ENCODE measurements around the gene MACROD1. TPM values are rescaled to one million over a fixed set of nuclear protein-coding genes. Genes with fewer than 3 reads are reported as not detected.

MACROD1 gene
- total and polyA plus RNA-seq, 9 of the 15 experiments (the other 6 are each of a cell fraction or from before 2014, with no cell fraction given), result 1.1 to 60.0 (median 26.4) TPM

GRCh38 chr11:64201543-64201942, 35.6 kb upstream of the MACROD1 start:
- Histone ChIP-seq H3K4me1 (replicated peaks in 1 of 2; ENCODE audit: control insufficient read depth in 2 of 2, insufficient read depth in 2 of 2, low read length in 2 of 2) (peaks cover 24 to 31% of the 10 kb centered on the region in 2 experiments; a peak in 4 of 5 replicates), H3K9me3 (replicated peaks; ENCODE audit: control insufficient read depth, insufficient read depth, low read depth, low read length) (no peaks in the 10 kb centered on the region), H4K20me1 (replicated peaks; ENCODE audit: control insufficient read depth, insufficient read depth, low read length) (no peaks in the 10 kb centered on the region; the same call in 1 of the 2 replicates), H3K9me1 (ENCODE audit: control insufficient read depth, insufficient read depth, low read length) (no peaks in the 10 kb centered on the region), H3K36me3 (ENCODE audit: control insufficient read depth, insufficient read depth, low read length) (peaks cover 92% of the 10 kb centered on the region), H2AFZ (ENCODE audit: low read depth, low read length) (no peak overlapping the region), H3K4me3 (no peak overlapping the region), H3K9ac (ENCODE audit: insufficient read depth in 1 of 2, low read depth in 2 of 2, low read length in 2 of 2) (no peak overlapping the region), H3K79me2 (ENCODE audit: control insufficient read depth, insufficient read depth, low read length) (peaks cover 12% of the 10 kb centered on the region), H3K4me2 (ENCODE audit: insufficient read depth, low read length) (no peak overlapping the region), H3K27me3 (ENCODE audit: control insufficient read depth in 2 of 2, insufficient read depth in 2 of 2, low read length in 2 of 2) (no peaks in the 10 kb centered on the region), H3K27ac (ENCODE audit: extremely low read depth, low read depth, low read length) (no peak overlapping the region)
- ATAC-seq (no peak), DNase-seq (ENCODE audit: extremely low read depth in 1 of 4, low spot score in 3 of 4) (no peak), FAIRE-seq (no peak)
- POLR2A ChIA-PET, result interaction anchor here (0.6 to 8.2 kb wide), 5 partner anchors 13 to 101 kb away, joined by 3 to 68 read pairs (median 3); partner anchors contain the start of genes CATSPERZ, ESRRA and STIP1
- in situ Hi-C loops (cut with MboI), result no loop called here
- intact Hi-C loops (cut with micrococcal nuclease), result no loop called here
- TF ChIP-seq CEBPB (tag; IDR thresholded peaks at IDR 0.05) (peak; percentile 50), RCOR1 (IDR thresholded peaks at IDR 0.05; ENCODE audit: borderline replicate concordance in 1 of 2, low read depth in 2 of 2, low read length in 2 of 2) (no peak)
- TF ChIP-seq, protein P1, sequence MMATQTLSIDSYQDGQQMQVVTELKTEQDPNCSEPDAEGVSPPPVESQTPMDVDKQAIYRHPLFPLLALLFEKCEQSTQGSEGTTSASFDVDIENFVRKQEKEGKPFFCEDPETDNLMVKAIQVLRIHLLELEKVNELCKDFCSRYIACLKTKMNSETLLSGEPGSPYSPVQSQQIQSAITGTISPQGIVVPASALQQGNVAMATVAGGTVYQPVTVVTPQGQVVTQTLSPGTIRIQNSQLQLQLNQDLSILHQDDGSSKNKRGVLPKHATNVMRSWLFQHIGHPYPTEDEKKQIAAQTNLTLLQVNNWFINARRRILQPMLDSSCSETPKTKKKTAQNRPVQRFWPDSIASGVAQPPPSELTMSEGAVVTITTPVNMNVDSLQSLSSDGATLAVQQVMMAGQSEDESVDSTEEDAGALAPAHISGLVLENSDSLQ (IDR thresholded peaks at IDR 0.05), result peak; percentile 14; the same call in 1 of the 2 replicates
- TF ChIP-seq, protein P2, sequence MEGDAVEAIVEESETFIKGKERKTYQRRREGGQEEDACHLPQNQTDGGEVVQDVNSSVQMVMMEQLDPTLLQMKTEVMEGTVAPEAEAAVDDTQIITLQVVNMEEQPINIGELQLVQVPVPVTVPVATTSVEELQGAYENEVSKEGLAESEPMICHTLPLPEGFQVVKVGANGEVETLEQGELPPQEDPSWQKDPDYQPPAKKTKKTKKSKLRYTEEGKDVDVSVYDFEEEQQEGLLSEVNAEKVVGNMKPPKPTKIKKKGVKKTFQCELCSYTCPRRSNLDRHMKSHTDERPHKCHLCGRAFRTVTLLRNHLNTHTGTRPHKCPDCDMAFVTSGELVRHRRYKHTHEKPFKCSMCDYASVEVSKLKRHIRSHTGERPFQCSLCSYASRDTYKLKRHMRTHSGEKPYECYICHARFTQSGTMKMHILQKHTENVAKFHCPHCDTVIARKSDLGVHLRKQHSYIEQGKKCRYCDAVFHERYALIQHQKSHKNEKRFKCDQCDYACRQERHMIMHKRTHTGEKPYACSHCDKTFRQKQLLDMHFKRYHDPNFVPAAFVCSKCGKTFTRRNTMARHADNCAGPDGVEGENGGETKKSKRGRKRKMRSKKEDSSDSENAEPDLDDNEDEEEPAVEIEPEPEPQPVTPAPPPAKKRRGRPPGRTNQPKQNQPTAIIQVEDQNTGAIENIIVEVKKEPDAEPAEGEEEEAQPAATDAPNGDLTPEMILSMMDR (IDR thresholded peaks at IDR 0.05 in 2 of 3, conservative IDR thresholded peaks at IDR 0.05 in 1 of 3; ENCODE audit: insufficient read depth in 2 of 3, low read depth in 1 of 3, low read length in 3 of 3), result no peak
- no TSS peak for BruUV-seq (replicated peaks)
- 88% methylated on average over 3 of the region's 3 CpGs for WGBS (ENCODE audit: insufficient coverage, low coverage, missing lambda C conversion rate)
- CTCF ChIA-PET (ENCODE audit: low intra/inter-chr PET ratio), result no interaction called here
